ENCODE results near the gene JAKMIP1.

The JAKMIP1 gene

GRCh38 chr4:5990446-5991160, 209.7 kb downstream of the JAKMIP1 start:
- no peak for TF ChIP-seq REST (IDR thresholded peaks at IDR 0.05; ENCODE audit: low read depth)
- no peak for TF ChIP-seq ZBTB7A (IDR thresholded peaks at IDR 0.05; ENCODE audit: low read depth)
- no peak for TF ChIP-seq NFIC (IDR thresholded peaks at IDR 0.05)
- no peak for TF ChIP-seq EGR1 (IDR thresholded peaks at IDR 0.05)
- no peak for TF ChIP-seq USF1 (IDR thresholded peaks at IDR 0.05)
- TF ChIP-seq RAD21 (IDR thresholded peaks at IDR 0.05; ENCODE audit: low read depth), result no peak
- TF ChIP-seq TCF12 (IDR thresholded peaks at IDR 0.05; ENCODE audit: low read depth), result no peak
- TF ChIP-seq YY1 (IDR thresholded peaks at IDR 0.05; ENCODE audit: low read depth), result no peak
- no peak for TF ChIP-seq MAX (IDR thresholded peaks at IDR 0.05)
- no peak for TF ChIP-seq CEBPB (IDR thresholded peaks at IDR 0.05)
- TF ChIP-seq CREB1 (IDR thresholded peaks at IDR 0.05; ENCODE audit: low read depth), result no peak
- TF ChIP-seq FOXM1 (IDR thresholded peaks at IDR 0.05; ENCODE audit: borderline replicate concordance, low read depth), result no peak
- TF ChIP-seq TAF1 (IDR thresholded peaks at IDR 0.05; ENCODE audit: low read depth), result no peak
- TF ChIP-seq TEAD4 (IDR thresholded peaks at IDR 0.05), result no peak
- TF ChIP-seq EP300 (IDR thresholded peaks at IDR 0.05; ENCODE audit: borderline replicate concordance), result no peak

- no peak for TF ChIP-seq CEBPB (IDR thresholded peaks at IDR 0.05)
- no peak for TF ChIP-seq EP300 (IDR thresholded peaks at IDR 0.05; ENCODE audit: borderline replicate concordance)
- TF ChIP-seq YY1 (IDR thresholded peaks at IDR 0.05; ENCODE audit: low read depth), result no peak
These were observed 210.8 kb downstream of the JAKMIP1 start for GRCh38 chr4:5989236-5990225.

GRCh38 chr4:5988086-5988845, 212.1 kb downstream of the JAKMIP1 start:
- no peak for TF ChIP-seq RAD21 (IDR thresholded peaks at IDR 0.05; ENCODE audit: low read depth)
- no peak for TF ChIP-seq EP300 (IDR thresholded peaks at IDR 0.05; ENCODE audit: borderline replicate concordance)
- TF ChIP-seq FOXM1 (IDR thresholded peaks at IDR 0.05; ENCODE audit: borderline replicate concordance, low read depth), result no peak
- TF ChIP-seq YY1 (IDR thresholded peaks at IDR 0.05; ENCODE audit: low read depth), result no peak
- TF ChIP-seq TAF1 (IDR thresholded peaks at IDR 0.05; ENCODE audit: low read depth), result no peak
- TF ChIP-seq CEBPB (IDR thresholded peaks at IDR 0.05), result no peak
- TF ChIP-seq NFIC (IDR thresholded peaks at IDR 0.05), result no peak
- TF ChIP-seq TEAD4 (IDR thresholded peaks at IDR 0.05), result no peak
- no peak for TF ChIP-seq USF1 (IDR thresholded peaks at IDR 0.05)
- TF ChIP-seq MAX (IDR thresholded peaks at IDR 0.05), result no peak
- TF ChIP-seq CREB1 (IDR thresholded peaks at IDR 0.05; ENCODE audit: low read depth), result no peak
- no peak for TF ChIP-seq ZBTB7A (IDR thresholded peaks at IDR 0.05; ENCODE audit: low read depth)
- no peak for TF ChIP-seq EGR1 (IDR thresholded peaks at IDR 0.05)
- no peak for TF ChIP-seq TCF12 (IDR thresholded peaks at IDR 0.05; ENCODE audit: low read depth)
- no peak for TF ChIP-seq REST (IDR thresholded peaks at IDR 0.05; ENCODE audit: low read depth)

- TF ChIP-seq EP300 (IDR thresholded peaks at IDR 0.05; ENCODE audit: borderline replicate concordance), result no peak
- TF ChIP-seq REST (IDR thresholded peaks at IDR 0.05; ENCODE audit: low read depth), result no peak
- TF ChIP-seq USF1 (IDR thresholded peaks at IDR 0.05), result no peak
- no peak for TF ChIP-seq TEAD4 (IDR thresholded peaks at IDR 0.05)
- no peak for TF ChIP-seq TAF1 (IDR thresholded peaks at IDR 0.05; ENCODE audit: low read depth)
- no peak for TF ChIP-seq CREB1 (IDR thresholded peaks at IDR 0.05; ENCODE audit: low read depth)
- no peak for TF ChIP-seq MAX (IDR thresholded peaks at IDR 0.05)
- no peak for TF ChIP-seq TCF12 (IDR thresholded peaks at IDR 0.05; ENCODE audit: low read depth)
- TF ChIP-seq NFIC (IDR thresholded peaks at IDR 0.05), result no peak
- no peak for TF ChIP-seq ZBTB7A (IDR thresholded peaks at IDR 0.05; ENCODE audit: low read depth)
- TF ChIP-seq EGR1 (IDR thresholded peaks at IDR 0.05), result no peak
- no peak for TF ChIP-seq RAD21 (IDR thresholded peaks at IDR 0.05; ENCODE audit: low read depth)
- TF ChIP-seq YY1 (IDR thresholded peaks at IDR 0.05; ENCODE audit: low read depth), result no peak
- no peak for TF ChIP-seq CEBPB (IDR thresholded peaks at IDR 0.05)
- TF ChIP-seq FOXM1 (IDR thresholded peaks at IDR 0.05; ENCODE audit: borderline replicate concordance, low read depth), result no peak
These were observed 215.5 kb downstream of the JAKMIP1 start for GRCh38 chr4:5984843-5985242.
